Left ventricle myocardium superior (tissue), 1 donor: ENCODE results near the gene SETDB1. TPM values are rescaled to one million over a fixed set of nuclear protein-coding genes. Genes with fewer than 3 reads are reported as not detected.
"Not testable (repeated sequence)": the region's sequence is repeated elsewhere in the genome, so short reads cannot be mapped to it uniquely, and the experiment has no call there.

Experiments
- ATAC-seq: fragments of 200-7000 bp; cut with Tn5 transposase; one replicate; pipeline ENCODE4 v1.9.1; 2020; ENCODE audit warnings: mild to moderate bottlenecking, moderate library complexity
- DNase-seq: peaks from one replicate; pipeline ENCODE4 v3.0.0-alpha.2; 2020
- intact Hi-C: fragments of 100-400 bp; cut with micrococcal nuclease; formaldehyde crosslinking; loops from one replicate; pipeline ENCODE4 v1.11.0; 2022
- long read RNA-seq: library from polyadenylated mRNA; unstranded; transcript quantifications from one replicate; pipeline ENCODE4 v2.0.0, GENCODE V29; 2021
- total RNA-seq: library from RNA; stranded (reverse); fragmentation: NEBNext Ultra II Directional; extraction: Animal tissue kit (Norgen Biotek cat#: 25700); gene quantifications from one replicate; pipeline ENCODE4 v1.2.1, GENCODE V29; 2021
- donor health status: DM: no; HTN: yes; CAD: no; lungs with severe emphysema.

SETDB1 gene
- total RNA-seq = 19.2 TPM
- long read RNA-seq, partial matches to known transcripts = 4 of 6 reads
- long read RNA-seq, other reads (novel, unspliced or antisense) = 2 of 6 reads

- intact Hi-C loops = no loop called here
- DNase-seq = peak; percentile 96
- ATAC-seq = peak; percentile 98
Measured at GRCh38 chr1:150926097-150926741, at the start of gene SETDB1. TSS of gene SETDB1 (plus strand) at chr1:150926363. CDS start at chr1:150927715, 1,352 bp downstream.

GRCh38 chr1:150878931-150879330 lies 47.2 kb upstream of the SETDB1 start:
- ATAC-seq, DNase-seq, intact Hi-C loops: not testable (repeated sequence)

- DNase-seq = no peak
- intact Hi-C loops = no loop called here
- peak; percentile 72 for ATAC-seq
Measured at GRCh38 chr1:150881331-150882070, 44.7 kb upstream of the SETDB1 start.

- ATAC-seq, intact Hi-C loops, DNase-seq: not testable (repeated sequence)
Measured at GRCh38 chr1:150883121-150883520, 43.0 kb upstream of the SETDB1 start.

GRCh38 chr1:150887018-150887417 lies 39.1 kb upstream of the SETDB1 start, which contains the start of gene CTXND2:
TSS of gene CTXND2 (plus strand) at chr1:150887136. CDS start at chr1:150912315, 25,179 bp downstream.
- DNase-seq = no peak
- no peak for ATAC-seq
- intact Hi-C loops = no loop called here

GRCh38 chr1:150888727-150889126 lies 37.4 kb upstream of the SETDB1 start:
- intact Hi-C loops = no loop called here
- ATAC-seq (no peak), DNase-seq (no peak)

GRCh38 chr1:150890033-150890416 lies 36.1 kb upstream of the SETDB1 start:
- DNase-seq (no peak), ATAC-seq (no peak)

GRCh38 chr1:150893336-150893913 lies 32.7 kb upstream of the SETDB1 start:
- intact Hi-C loops = no loop called here
- no peak for ATAC-seq

More at GRCh38 chr1:150890033-150890416, 36.1 kb upstream of the SETDB1 start:
- intact Hi-C loops = no loop called here

GRCh38 chr1:150895618-150896017 lies 30.5 kb upstream of the SETDB1 start:
- DNase-seq = no peak
- intact Hi-C loops = no loop called here
- ATAC-seq = peak; percentile 17

More at GRCh38 chr1:150893336-150893913, 32.7 kb upstream of the SETDB1 start:
- DNase-seq = no peak

- intact Hi-C loops = not testable (repeated sequence)
Measured at GRCh38 chr1:150899795-150900194, 26.4 kb upstream of the SETDB1 start.

GRCh38 chr1:150902346-150902745 lies 23.8 kb upstream of the SETDB1 start:
- intact Hi-C loops = no loop called here
- no peak for ATAC-seq

More at GRCh38 chr1:150899795-150900194, 26.4 kb upstream of the SETDB1 start:
- not testable (repeated sequence) for ATAC-seq, DNase-seq

GRCh38 chr1:150902751-150903150 lies 23.4 kb upstream of the SETDB1 start:
- no peak for DNase-seq
- ATAC-seq = no peak
- intact Hi-C loops = no loop called here

More at GRCh38 chr1:150902346-150902745, 23.8 kb upstream of the SETDB1 start:
- no peak for DNase-seq

- no peak for ATAC-seq
- intact Hi-C loops = no loop called here
Measured at GRCh38 chr1:150905301-150905700, 20.9 kb upstream of the SETDB1 start.

GRCh38 chr1:150906329-150906728 lies 19.8 kb upstream of the SETDB1 start:
- DNase-seq = no peak
- intact Hi-C loops = no loop called here
- ATAC-seq = no peak

More at GRCh38 chr1:150905301-150905700, 20.9 kb upstream of the SETDB1 start:
- DNase-seq = no peak

GRCh38 chr1:150906813-150907212 lies 19.4 kb upstream of the SETDB1 start:
- ATAC-seq (no peak), DNase-seq (no peak)
- intact Hi-C loops = no loop called here

GRCh38 chr1:150909585-150910180 lies 16.5 kb upstream of the SETDB1 start:
- no peak for ATAC-seq
- intact Hi-C loops = no loop called here

GRCh38 chr1:150912623-150913022 lies 13.5 kb upstream of the SETDB1 start:
- DNase-seq = no peak
- intact Hi-C loops = no loop called here
- no peak for ATAC-seq

More at GRCh38 chr1:150909585-150910180, 16.5 kb upstream of the SETDB1 start:
- no peak for DNase-seq

GRCh38 chr1:150917387-150917786 lies 8.8 kb upstream of the SETDB1 start:
- ATAC-seq (no peak), DNase-seq (no peak)
- intact Hi-C loops = no loop called here

GRCh38 chr1:150922519-150922975 lies 3.6 kb upstream of the SETDB1 start:
- DNase-seq (no peak), ATAC-seq (peak; percentile 23)
- intact Hi-C loops = no loop called here
